Measurements from ENCODE around the gene ASB17. TPM values are rescaled to one million over a fixed set of nuclear protein-coding genes. Genes with fewer than 3 reads are reported as not detected.

Gene ASB17
- total and polyA plus RNA-seq, 2 experiments from 2014 or later: not detected

- H3K79me2 ChIP-seq (replicated peaks; ENCODE audit: insufficient read depth): no peaks in the 10 kb centered on the region
- H3K4me3 ChIP-seq: no peak overlapping the region
- Mint-ChIP-seq H3K36me3 (ENCODE audit: low read depth) (no peaks in the 10 kb centered on the region), H3K27me3 (ENCODE audit: insufficient read depth, low read depth, poor library complexity) (peaks cover 2% of the 10 kb centered on the region), H3K4me1 (no peaks in the 10 kb centered on the region), H3K4me3 (no peak overlapping the region), H3K9me3 (no peaks in the 10 kb centered on the region), H3K27ac (no peak overlapping the region)
- H3K36me3 ChIP-seq (ENCODE audit: insufficient read depth): no peaks in the 10 kb centered on the region
- no peak overlapping the region for H3K4me2 ChIP-seq
- H3K9me2 ChIP-seq (ENCODE audit: insufficient read depth): no peaks in the 10 kb centered on the region
- no peak overlapping the region for H3K27ac ChIP-seq (ENCODE audit: low read depth)
- ATAC-seq (no peak), DNase-seq (ENCODE audit: low spot score) (no peak)
- no peaks in the 10 kb centered on the region for H4K20me1 ChIP-seq (replicated peaks; ENCODE audit: insufficient read depth)
- H2AFZ ChIP-seq: no peak overlapping the region
- no peaks in the 10 kb centered on the region for H3F3A ChIP-seq (replicated peaks; ENCODE audit: low read depth)
- no peaks in the 10 kb centered on the region for H3K4me1 ChIP-seq (ENCODE audit: insufficient read depth)
- TF ChIP-seq NANOG (IDR thresholded peaks at IDR 0.05; ENCODE audit: borderline replicate concordance) (no peak), ZNF331 (CRISPR knock-in tag; IDR thresholded peaks at IDR 0.05; ENCODE audit: low read depth) (no peak), CREB1 (CRISPR knock-in tag; IDR thresholded peaks at IDR 0.05; ENCODE audit: low read depth) (no peak), EZH2 (IDR thresholded peaks at IDR 0.05; ENCODE audit: low read depth, unreplicated experiment) (no peak), ZNF114 (CRISPR knock-in tag; IDR thresholded peaks at IDR 0.05) (no peak), REST (IDR thresholded peaks at IDR 0.05; ENCODE audit: unreplicated experiment) (no peak)
- no peaks in the 10 kb centered on the region for H3K27me3 ChIP-seq (ENCODE audit: insufficient read depth)
These were observed 47.8 kb downstream of the ASB17 start for GRCh38 chr1:75884437-75884836.

- ATAC-seq: no peak
- Mint-ChIP-seq H3K36me3 (ENCODE audit: low read depth) (no peaks in the 10 kb centered on the region), H3K27me3 (ENCODE audit: insufficient read depth, low read depth, poor library complexity) (peaks cover 2% of the 10 kb centered on the region), H3K4me3 (no peak overlapping the region), H3K27ac (no peak overlapping the region), H3K4me1 (no peaks in the 10 kb centered on the region), H3K9me3 (no peaks in the 10 kb centered on the region)
- H3K4me3 ChIP-seq: no peak overlapping the region
- H3K27ac ChIP-seq (ENCODE audit: low read depth): no peak overlapping the region
- no peak for DNase-seq (ENCODE audit: low spot score)
- H3K9me2 ChIP-seq (ENCODE audit: insufficient read depth): no peaks in the 10 kb centered on the region
- no peaks in the 10 kb centered on the region for H3K36me3 ChIP-seq (ENCODE audit: insufficient read depth)
- H3K27me3 ChIP-seq (ENCODE audit: insufficient read depth): no peaks in the 10 kb centered on the region
- H3F3A ChIP-seq (replicated peaks; ENCODE audit: low read depth): no peaks in the 10 kb centered on the region
- no peak overlapping the region for H2AFZ ChIP-seq
- H3K4me2 ChIP-seq: no peak overlapping the region
- no peaks in the 10 kb centered on the region for H3K79me2 ChIP-seq (replicated peaks; ENCODE audit: insufficient read depth)
- H4K20me1 ChIP-seq (replicated peaks; ENCODE audit: insufficient read depth): no peaks in the 10 kb centered on the region
- H3K4me1 ChIP-seq (ENCODE audit: insufficient read depth): no peaks in the 10 kb centered on the region
- TF ChIP-seq ZNF114 (CRISPR knock-in tag; IDR thresholded peaks at IDR 0.05) (no peak), JUNB (IDR thresholded peaks at IDR 0.05; ENCODE audit: unreplicated experiment) (no peak), CTCF (conservative IDR thresholded peaks at IDR 0.05; ENCODE audit: low read depth in 2 of 2) (no peak)
These were observed 52.2 kb downstream of the ASB17 start for GRCh38 chr1:75879985-75880384.
